DMS153 (cell line): ENCODE data around the gene PDIA5.

Experiments
- DNase-seq: peaks from one replicate; lab custom pipeline; 2025; lab: John Stamatoyannopoulos, UW

The PDIA5 gene

DNA sequence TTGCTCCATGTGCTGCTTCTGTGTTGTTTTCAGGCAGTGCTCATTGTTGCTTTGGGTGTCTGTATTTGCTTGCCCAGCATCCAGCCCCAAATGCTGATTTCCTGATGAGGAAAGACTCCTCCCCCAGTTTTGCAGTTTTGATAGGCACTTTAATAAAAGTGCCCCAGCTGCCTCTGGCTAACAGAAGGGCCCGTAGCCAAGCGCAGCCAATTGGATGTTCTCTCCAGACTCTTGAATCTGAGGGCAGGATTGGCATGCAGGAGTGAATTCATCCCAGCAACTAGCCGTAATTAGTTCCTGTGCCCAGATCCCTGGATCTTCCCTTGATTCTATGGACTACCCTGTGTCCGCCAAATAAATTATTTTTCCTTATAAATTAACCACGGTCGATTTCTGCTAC, 24.4 kb upstream of the PDIA5 start:
- no peak for DNase-seq

- no peak for DNase-seq
These were observed 21.7 kb upstream of the PDIA5 start for GRCh38 chr3:123044981-123045763.

GRCh38 chr3:123046262-123047061, 20.4 kb upstream of the PDIA5 start:
- no peak for DNase-seq

GRCh38 chr3:123047062-123047319, 19.8 kb upstream of the PDIA5 start:
- no peak for DNase-seq

DNA sequence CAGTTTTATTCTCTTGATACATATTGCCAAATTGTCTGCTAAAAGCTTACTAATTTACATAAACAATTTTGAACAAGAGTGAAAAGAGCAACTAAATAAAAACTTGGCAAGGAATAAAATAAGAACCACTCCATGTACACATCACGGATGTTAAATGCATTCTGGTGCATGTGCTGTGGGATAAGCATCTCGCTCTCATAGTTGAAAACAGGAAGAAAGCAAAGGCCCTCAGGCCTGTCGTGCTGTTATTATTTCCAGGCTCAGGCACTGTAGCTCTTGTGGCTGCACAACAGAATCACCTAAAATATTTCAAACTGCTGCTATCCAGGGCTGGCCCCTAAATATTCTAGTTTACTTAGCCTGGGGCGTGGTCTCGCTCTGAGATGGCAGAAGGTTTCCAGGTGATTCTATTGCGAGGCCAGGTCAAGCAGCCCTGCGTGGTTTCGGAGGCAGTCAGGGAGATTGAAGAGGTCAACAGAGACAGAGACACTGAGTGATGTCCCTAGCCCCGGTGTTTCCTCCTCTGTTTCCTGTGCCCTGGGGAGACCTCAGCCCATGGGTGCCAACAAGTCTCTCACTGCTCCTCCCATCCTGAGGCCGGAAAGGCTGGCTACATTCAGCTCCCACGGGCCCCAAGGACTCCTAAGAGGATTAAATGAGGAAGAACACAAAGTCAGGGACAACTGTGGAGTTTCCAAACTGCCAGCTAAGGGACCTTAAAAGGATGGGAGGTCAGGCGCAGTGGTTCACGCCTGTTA, 18.2 kb upstream of the PDIA5 start:
- DNase-seq = no peak

- no peak for DNase-seq
These were observed 16.2 kb upstream of the PDIA5 start for GRCh38 chr3:123050666-123051065.

DNA sequence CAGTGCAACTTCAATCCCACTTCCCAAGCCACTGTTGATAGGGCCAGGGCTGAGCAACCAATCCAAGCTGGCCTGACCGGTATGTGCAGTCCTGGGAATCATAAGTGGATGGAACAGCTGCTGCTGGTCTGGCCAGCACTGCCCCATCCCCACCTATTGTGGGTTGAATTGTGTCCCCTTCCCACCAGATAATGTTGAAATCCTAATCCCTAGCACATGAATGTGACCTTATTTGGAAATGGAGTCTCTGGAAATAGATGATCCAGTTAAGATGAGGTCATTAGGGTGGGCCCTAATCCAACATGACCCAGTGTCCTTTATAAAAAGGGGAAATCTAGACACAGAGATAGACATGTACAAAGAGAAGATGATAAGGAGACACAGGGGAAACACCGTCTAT, 13.7 kb upstream of the PDIA5 start:
- DNase-seq = no peak

- no peak for DNase-seq
These were observed 12.6 kb upstream of the PDIA5 start for GRCh38 chr3:123054109-123054778.

DNA sequence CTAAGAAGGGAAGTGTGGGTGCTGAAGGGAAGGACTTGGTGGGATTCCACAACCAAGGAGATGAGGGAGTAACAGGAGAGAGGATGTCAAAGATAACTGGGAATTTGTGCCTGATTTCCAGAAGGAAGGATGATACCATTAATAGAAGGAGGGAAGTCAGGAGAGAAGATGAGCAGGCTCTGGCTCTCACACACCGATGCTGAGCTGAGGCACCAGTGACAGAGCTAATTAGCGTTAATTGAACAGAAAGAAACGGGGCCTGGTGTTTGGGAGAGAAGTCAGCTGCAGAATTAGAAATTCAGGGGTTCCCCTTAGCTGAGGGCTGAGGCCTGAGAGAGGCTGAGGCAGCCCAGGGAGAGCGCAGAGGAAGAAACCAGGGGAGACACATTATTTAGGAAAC, 11.9 kb upstream of the PDIA5 start:
- DNase-seq = no peak

GRCh38 chr3:123055352-123055751, 11.5 kb upstream of the PDIA5 start:
- no peak for DNase-seq

DNA sequence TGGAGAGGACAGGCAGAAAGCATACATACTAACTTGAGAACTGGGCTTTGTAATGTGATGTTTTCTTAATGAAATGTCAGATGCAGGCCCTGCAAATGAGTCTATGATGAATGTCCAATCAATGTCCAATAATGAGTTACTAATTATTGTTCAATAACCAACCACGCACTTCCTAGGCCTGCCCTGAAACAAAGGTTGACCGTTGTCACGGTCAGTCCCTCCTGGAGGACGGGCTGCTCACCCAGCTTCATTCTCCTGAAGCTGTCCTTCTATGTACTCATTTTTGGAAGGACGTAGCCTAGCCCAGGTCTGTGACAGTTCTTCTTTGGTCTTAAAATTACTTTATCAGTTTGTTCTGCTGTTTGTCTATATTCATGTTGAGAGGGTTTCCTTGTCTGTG, 8.3 kb upstream of the PDIA5 start:
- no peak for DNase-seq

DNA sequence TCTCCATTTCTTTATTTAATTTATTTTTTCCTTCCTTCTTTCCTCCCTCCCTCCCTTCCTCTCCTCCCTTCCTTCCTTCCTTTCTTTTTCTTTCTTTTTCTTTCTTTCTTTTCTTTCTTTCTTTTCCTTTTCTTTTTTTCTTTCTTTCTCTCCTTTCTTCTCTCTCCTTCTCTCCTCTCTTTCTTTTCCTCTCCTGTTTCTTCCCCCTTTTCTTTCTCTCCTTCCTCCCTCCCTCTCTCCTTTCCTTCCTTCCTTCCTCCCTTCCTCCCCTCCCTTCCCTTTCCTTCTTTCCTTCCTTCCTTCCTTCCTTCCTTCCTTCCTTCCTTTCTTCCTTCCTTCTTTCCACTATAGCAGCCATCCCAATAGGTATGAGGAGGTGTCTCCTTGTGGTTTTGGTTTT, 6.8 kb upstream of the PDIA5 start:
- DNase-seq = no peak

- no peak for DNase-seq
These were observed 5.0 kb upstream of the PDIA5 start for GRCh38 chr3:123061856-123062255.

DNA sequence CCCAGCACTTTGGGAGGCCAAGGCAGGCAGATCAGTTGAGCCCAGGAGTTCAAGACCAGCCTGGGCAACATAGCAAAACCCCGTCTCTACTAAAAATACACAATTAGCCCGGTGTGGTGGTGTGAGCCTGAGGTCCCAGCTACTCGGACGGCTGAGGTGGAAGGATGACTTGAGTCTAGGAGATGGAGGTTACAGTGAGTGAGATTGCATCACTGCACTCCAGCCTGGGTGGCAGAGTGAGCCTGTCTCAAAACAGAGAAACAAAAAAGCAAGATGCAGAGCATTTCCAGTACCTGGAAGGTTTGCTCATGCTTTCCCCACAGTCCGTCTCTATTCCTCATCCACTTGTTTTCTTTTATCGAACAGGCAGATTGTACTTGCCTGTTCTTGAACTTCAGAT, 3.8 kb upstream of the PDIA5 start:
- no peak for DNase-seq

- DNase-seq = no peak
These were observed 2.3 kb upstream of the PDIA5 start for GRCh38 chr3:123064506-123064905.

DNA sequence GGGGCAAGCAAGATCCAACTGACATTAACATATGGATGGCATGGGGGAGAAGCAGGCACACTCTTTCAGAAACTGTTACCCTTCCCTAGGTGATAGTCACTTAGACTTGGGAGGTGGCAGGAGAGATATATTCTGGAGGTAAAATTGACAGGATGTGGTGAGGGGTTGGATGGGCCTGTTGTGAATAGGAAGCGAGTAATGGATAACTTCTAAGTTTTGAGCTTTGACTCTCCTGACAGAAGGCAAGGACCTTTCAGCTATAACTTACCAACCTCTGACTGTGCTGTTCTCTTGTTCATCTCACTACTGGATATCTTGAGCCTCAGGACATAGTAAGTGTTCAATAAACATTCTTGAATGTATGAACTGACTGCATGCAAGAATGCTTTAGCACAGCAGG, 1.9 kb upstream of the PDIA5 start:
- no peak for DNase-seq

- no peak for DNase-seq
These were observed 278 bp upstream of the PDIA5 start for GRCh38 chr3:123066599-123066895.

DNA sequence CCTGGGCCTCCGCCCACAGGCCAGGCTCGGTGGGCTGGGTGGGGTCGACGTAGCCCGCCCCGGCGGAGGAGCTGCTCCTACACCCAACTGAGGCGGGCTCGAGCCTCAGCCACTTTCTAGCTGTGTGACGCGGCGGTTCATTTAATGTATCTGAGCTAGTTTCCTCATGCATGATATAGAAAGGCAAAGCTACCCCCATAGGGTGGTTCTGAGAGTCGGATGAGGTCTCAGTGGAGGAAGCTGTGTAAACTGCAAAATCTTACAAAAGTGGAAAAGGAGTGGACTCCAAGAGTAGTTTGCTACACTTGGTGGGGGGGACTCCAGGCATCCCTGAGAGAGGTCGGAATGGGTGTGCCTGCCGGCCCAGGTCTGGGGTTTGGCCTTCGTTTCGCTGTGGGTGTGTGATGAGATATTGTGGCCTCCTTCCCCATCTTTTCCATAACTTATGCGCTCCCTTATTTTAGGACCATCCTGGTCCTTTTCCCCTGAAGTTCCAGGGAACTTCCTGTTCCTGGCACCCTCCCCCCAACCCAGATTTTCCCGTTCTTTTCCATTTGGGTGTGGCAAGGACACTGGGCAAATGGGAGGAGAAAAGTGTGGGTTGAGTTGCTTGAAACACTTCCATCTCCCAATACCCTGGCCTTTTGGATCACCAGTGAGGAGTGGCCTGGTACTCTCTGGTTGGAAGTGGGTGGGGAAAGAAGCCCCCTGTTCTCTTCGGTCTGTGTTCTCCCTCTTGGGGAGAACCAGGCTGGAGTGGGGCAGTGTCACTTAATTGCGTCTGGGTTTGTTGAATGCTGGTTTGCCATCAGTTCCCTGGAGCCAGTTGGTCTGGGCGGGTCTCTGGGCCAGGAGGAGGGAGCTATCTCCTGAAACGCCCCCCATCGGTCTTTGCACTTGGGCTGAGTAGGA, 1.1 kb downstream of the PDIA5 start:
- DNase-seq = no peak

DNA sequence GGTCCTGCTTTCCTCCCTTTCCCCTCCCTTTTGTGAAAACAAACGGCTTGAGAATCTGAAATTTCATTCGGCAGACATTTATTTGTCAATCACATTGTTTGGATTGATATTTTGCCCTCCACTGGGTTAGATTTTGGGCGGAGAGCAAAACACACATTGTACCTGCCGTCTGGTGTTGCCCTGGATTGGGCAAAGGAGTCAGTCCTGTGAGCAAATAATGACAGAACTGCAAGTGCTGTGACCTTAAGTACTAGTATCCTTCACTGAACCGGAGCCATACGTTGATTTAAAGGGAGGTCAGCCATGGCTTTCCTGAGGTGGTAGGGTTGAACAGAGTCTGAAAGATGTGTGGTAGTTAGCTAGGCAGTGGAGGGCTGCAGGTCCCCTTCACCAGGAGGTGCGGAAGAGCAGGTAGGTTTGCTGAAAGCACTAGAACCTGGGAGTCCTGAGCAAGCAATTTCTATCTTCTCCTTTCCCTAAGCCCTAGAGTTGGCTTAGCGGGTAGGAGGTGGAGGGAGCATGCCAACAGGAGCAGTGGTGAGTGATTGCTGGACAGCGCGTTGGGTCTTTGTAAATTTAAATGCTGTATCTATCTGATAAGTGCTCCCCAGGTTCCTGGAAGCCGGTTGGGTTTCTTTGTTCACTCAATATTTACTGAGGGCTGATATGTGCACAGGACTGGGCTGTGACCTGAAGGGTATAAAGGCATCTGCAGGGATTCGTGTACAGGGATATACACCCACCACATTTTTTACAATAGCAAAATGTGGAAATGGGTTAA, 2.0 kb downstream of the PDIA5 start:
- no peak for DNase-seq

DNA sequence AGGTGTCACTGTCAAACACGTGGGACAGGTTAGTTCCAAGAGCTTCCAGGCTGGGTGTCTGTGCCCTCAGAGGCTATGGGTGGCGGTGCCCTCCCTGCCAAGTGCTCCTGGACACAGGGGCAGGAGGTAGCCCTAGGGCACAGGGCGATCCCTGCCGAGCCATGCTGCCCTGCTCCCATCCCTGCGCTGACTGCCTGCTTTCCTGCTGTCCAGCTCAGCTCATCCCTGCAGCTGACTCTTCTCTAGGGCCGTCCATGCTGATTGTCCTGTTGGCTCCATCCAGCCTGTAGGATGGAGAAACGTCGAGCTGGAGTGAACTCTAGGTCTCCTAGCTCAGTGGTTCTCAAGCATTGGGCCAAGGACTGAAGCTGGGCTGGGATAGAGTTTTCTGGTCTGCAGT, 3.7 kb downstream of the PDIA5 start:
- DNase-seq = no peak

DNA sequence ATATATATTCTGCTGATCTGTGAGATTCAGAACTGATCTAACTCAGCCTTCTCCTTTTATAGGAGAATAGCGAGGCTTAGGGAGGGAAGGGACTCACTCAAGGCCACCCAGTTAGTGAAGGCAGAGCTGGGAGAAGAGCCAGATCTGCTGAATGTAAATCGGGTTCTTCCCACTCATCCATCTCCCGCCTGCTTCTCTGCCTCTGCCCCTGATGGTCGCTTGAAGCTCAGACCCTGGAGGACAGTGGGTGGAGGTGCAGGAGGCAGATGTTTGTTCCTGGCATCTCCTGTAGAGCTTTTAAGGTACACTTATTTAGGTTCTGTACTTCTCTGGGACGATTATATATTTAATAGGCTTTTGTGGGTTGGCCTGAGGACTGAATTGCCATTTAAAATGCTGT, 4.3 kb downstream of the PDIA5 start:
- DNase-seq = no peak
